ENCODE results near the gene DPYD. TPM values are rescaled to one million over a fixed set of nuclear protein-coding genes. Genes with fewer than 3 reads are reported as not detected.

DPYD gene
- total RNA-seq, 1 donor: 103 TPM

DNA sequence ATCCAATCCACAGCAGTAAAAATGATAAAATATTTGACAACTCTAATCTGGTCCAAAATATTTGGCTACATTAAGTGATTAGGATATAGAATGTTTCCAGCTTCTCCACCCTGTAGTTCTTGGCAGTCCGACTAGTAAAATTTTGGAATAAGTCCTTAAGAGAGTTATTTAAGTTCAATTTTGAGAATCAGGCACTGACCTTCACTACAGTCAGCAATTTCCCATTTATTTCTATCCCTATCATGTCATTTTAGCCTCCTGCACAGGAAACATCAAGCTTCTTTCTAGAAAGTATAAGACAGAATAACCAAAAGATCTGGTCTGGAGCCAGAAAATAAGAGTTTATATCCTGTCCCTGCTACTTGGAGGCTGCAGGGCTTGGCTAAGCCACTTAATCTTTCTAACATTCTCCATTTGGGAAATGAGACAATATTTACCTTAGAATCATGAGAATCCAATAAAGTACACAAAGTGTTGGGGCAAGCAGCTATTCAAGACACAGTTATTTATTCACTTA is 162.2 kb downstream of the DPYD start:
- Histone ChIP-seq H3K4me1 (ENCODE audit: insufficient read depth, low read length) (no peaks in the 10 kb centered on the region), H3K27me3 (ENCODE audit: insufficient read depth, low read length) (no peaks in the 10 kb centered on the region), H3K4me3 (ENCODE audit: low read length) (no peak overlapping the region), H3K9me3 (ENCODE audit: low read depth, low read length) (no peaks in the 10 kb centered on the region)

- Histone ChIP-seq H3K27me3 (ENCODE audit: insufficient read depth, low read length) (no peaks in the 10 kb centered on the region), H3K9me3 (ENCODE audit: low read depth, low read length) (no peaks in the 10 kb centered on the region), H3K4me3 (ENCODE audit: low read length) (no peak overlapping the region), H3K4me1 (ENCODE audit: insufficient read depth, low read length) (no peaks in the 10 kb centered on the region)
These were observed 174.9 kb downstream of the DPYD start for GRCh38 chr1:97745912-97746311.

GRCh38 chr1:97744977-97745376 is 175.9 kb downstream of the DPYD start:
- Histone ChIP-seq H3K9me3 (ENCODE audit: low read depth, low read length) (no peaks in the 10 kb centered on the region), H3K4me3 (ENCODE audit: low read length) (no peak overlapping the region), H3K4me1 (ENCODE audit: insufficient read depth, low read length) (no peaks in the 10 kb centered on the region), H3K27me3 (ENCODE audit: insufficient read depth, low read length) (no peaks in the 10 kb centered on the region)

GRCh38 chr1:97743129-97743528 is 177.7 kb downstream of the DPYD start:
- no peak overlapping the region for H3K4me3 ChIP-seq (ENCODE audit: low read length)
- H3K27me3 ChIP-seq (ENCODE audit: insufficient read depth, low read length): no peaks in the 10 kb centered on the region
- H3K9me3 ChIP-seq (ENCODE audit: low read depth, low read length): no peaks in the 10 kb centered on the region
- H3K4me1 ChIP-seq (ENCODE audit: insufficient read depth, low read length): no peaks in the 10 kb centered on the region

- no peaks in the 10 kb centered on the region for H3K4me1 ChIP-seq (ENCODE audit: insufficient read depth, low read length)
- no peaks in the 10 kb centered on the region for H3K9me3 ChIP-seq (ENCODE audit: low read depth, low read length)
- H3K4me3 ChIP-seq (ENCODE audit: low read length): no peak overlapping the region
- no peaks in the 10 kb centered on the region for H3K27me3 ChIP-seq (ENCODE audit: insufficient read depth, low read length)
These were observed 179.9 kb downstream of the DPYD start for GRCh38 chr1:97740891-97741290.

DNA sequence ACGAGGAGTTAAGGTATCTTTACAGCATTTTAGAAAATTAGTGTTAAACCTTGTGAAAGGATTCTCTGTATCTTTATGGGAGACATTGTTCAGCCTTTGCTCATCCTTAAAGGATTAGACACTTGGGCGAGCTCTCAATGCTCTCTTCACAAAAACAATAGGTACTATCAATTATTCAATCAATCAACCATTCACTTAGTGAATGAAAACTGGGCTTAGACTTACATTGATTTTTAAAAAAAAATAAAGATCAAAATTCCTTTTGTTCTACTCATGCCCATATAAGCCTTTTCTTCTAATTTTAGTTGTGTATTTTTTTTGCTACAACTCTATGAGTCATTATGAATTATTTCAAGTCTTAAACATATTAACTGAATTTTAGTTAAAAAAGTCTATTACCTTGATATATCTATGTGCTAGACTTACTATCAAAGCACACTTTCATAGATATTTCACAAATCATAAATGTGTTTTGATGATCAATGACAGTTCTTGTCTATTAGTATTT is 181.2 kb downstream of the DPYD start:
- no peak overlapping the region for H3K4me3 ChIP-seq (ENCODE audit: low read length)
- no peaks in the 10 kb centered on the region for H3K4me1 ChIP-seq (ENCODE audit: insufficient read depth, low read length)
- H3K9me3 ChIP-seq (ENCODE audit: low read depth, low read length): no peaks in the 10 kb centered on the region
- no peaks in the 10 kb centered on the region for H3K27me3 ChIP-seq (ENCODE audit: insufficient read depth, low read length)

DNA sequence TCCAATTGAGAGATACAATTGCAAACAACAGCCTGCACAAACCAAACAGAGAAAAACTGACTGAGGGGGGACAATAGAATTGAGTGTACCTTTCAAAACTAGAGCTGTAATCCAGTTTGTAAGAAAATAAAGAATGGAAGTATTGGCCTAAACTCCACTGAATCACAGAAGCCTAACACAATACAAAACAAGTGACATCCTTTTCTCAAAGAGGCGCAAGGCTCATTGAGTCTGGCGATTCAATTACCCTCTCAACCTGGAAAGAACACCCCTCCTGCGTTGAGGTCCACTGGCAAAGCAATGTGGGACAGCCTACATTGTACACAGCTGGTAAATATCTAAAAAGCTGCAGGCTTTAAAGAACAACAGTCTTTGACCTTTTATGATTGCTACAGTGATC is 182.6 kb downstream of the DPYD start:
- Histone ChIP-seq H3K27me3 (ENCODE audit: insufficient read depth, low read length) (no peaks in the 10 kb centered on the region), H3K9me3 (ENCODE audit: low read depth, low read length) (no peaks in the 10 kb centered on the region), H3K4me3 (ENCODE audit: low read length) (no peak overlapping the region), H3K4me1 (ENCODE audit: insufficient read depth, low read length) (no peaks in the 10 kb centered on the region)

DNA sequence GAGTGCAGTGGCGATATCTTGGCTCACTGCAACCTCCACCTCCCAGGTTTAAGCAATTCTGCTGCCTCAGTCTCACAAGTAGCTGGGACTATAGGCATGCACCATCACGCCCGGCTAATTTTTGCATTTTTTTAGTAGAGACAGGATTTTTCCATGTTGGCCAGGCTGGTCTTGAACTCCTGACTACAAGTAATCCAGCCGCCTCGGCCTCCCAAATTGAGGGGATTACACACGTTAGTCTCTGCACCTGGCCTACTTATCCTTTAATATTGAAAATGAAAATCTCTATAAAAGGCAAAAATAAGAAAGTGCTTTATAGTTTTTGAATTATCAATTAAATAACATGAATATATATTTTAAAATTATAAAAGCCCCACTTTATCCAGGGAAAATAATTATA is 190.6 kb downstream of the DPYD start:
- Histone ChIP-seq H3K27me3 (ENCODE audit: insufficient read depth, low read length) (no peaks in the 10 kb centered on the region), H3K4me1 (ENCODE audit: insufficient read depth, low read length) (no peaks in the 10 kb centered on the region), H3K9me3 (ENCODE audit: low read depth, low read length) (no peaks in the 10 kb centered on the region), H3K4me3 (ENCODE audit: low read length) (no peak overlapping the region)

- no peak overlapping the region for H3K4me3 ChIP-seq (ENCODE audit: low read length)
- H3K27me3 ChIP-seq (ENCODE audit: insufficient read depth, low read length): no peaks in the 10 kb centered on the region
- no peaks in the 10 kb centered on the region for H3K4me1 ChIP-seq (ENCODE audit: insufficient read depth, low read length)
- H3K9me3 ChIP-seq (ENCODE audit: low read depth, low read length): no peaks in the 10 kb centered on the region
These were observed 192.4 kb downstream of the DPYD start for GRCh38 chr1:97728436-97728835.

DNA sequence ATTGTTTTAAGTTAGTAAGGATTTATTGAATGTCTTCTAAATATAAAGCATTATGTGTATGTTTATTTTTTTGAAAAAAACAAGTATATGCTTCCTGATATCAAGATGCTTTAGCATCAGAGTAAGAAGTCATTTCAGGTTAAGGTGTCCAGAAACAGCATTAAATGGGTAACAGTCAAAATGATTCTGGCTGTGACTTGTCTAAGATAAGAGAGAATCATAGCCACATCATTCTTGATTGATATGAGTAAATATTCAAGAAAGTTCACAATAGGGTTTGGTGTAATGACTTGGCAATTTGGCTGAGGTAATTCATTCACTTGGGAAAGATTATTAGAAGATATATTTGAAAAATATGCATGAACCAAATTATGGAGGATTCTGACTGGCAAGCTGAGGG is 193.8 kb downstream of the DPYD start:
- H3K4me3 ChIP-seq (ENCODE audit: low read length): no peak overlapping the region
- no peaks in the 10 kb centered on the region for H3K9me3 ChIP-seq (ENCODE audit: low read depth, low read length)
- H3K27me3 ChIP-seq (ENCODE audit: insufficient read depth, low read length): no peaks in the 10 kb centered on the region
- H3K4me1 ChIP-seq (ENCODE audit: insufficient read depth, low read length): no peaks in the 10 kb centered on the region

- H3K9me3 ChIP-seq (ENCODE audit: low read depth, low read length): no peaks in the 10 kb centered on the region
- no peaks in the 10 kb centered on the region for H3K4me1 ChIP-seq (ENCODE audit: insufficient read depth, low read length)
- H3K4me3 ChIP-seq (ENCODE audit: low read length): no peak overlapping the region
- H3K27me3 ChIP-seq (ENCODE audit: insufficient read depth, low read length): no peaks in the 10 kb centered on the region
These were observed 194.4 kb downstream of the DPYD start for GRCh38 chr1:97726386-97726785.

GRCh38 chr1:97721221-97721620 is 199.6 kb downstream of the DPYD start:
- H3K9me3 ChIP-seq (ENCODE audit: low read depth, low read length): no peaks in the 10 kb centered on the region
- no peaks in the 10 kb centered on the region for H3K4me1 ChIP-seq (ENCODE audit: insufficient read depth, low read length)
- no peak overlapping the region for H3K4me3 ChIP-seq (ENCODE audit: low read length)
- H3K27me3 ChIP-seq (ENCODE audit: insufficient read depth, low read length): no peaks in the 10 kb centered on the region

DNA sequence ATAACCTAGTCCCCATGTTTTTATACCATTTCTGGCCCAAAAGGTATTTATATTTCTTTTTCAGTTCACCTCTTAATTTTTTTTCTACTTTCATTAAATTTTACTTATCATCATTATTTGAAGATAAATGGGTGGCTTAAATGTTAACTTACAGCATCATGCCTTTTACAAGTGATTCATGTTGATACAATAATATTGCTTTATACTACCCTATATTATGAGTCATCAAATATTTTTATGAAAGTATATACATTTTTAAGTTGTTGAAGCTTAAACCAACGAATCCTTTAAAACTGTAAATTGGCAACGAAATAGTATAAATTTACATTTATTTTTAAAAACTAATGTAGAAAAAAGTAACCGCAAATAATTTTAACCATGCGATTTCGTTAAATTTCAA is 207.9 kb downstream of the DPYD start:
- Histone ChIP-seq H3K4me1 (ENCODE audit: insufficient read depth, low read length) (no peaks in the 10 kb centered on the region), H3K4me3 (ENCODE audit: low read length) (no peak overlapping the region), H3K9me3 (ENCODE audit: low read depth, low read length) (no peaks in the 10 kb centered on the region), H3K27me3 (ENCODE audit: insufficient read depth, low read length) (no peaks in the 10 kb centered on the region)

- Histone ChIP-seq H3K4me3 (ENCODE audit: low read length) (no peak overlapping the region), H3K27me3 (ENCODE audit: insufficient read depth, low read length) (no peaks in the 10 kb centered on the region), H3K4me1 (ENCODE audit: insufficient read depth, low read length) (no peaks in the 10 kb centered on the region), H3K9me3 (ENCODE audit: low read depth, low read length) (no peaks in the 10 kb centered on the region)
These were observed 209.0 kb downstream of the DPYD start for GRCh38 chr1:97711858-97712257.

DNA sequence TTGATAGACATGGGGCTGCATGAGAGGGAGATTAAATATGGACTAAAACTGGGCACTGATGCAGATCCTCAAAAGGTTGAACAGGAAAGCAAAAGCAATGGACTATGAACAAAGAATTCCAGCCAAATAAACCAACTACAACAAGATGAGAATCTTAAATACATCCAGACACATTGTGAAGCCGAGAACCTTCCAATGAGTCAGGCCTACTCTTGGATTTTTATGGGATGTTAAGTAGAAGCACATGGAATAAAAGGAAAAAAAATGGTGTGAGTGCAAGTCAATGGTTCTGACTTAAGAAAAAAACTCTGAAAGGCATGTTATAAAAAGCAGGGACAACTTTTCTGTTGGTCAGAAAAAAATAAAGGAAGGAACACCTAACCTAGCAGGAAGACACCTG is 227.2 kb downstream of the DPYD start:
- Histone ChIP-seq H3K9me3 (ENCODE audit: low read depth, low read length) (no peaks in the 10 kb centered on the region), H3K27me3 (ENCODE audit: insufficient read depth, low read length) (no peaks in the 10 kb centered on the region), H3K4me1 (ENCODE audit: insufficient read depth, low read length) (no peaks in the 10 kb centered on the region), H3K4me3 (ENCODE audit: low read length) (no peak overlapping the region)

DNA sequence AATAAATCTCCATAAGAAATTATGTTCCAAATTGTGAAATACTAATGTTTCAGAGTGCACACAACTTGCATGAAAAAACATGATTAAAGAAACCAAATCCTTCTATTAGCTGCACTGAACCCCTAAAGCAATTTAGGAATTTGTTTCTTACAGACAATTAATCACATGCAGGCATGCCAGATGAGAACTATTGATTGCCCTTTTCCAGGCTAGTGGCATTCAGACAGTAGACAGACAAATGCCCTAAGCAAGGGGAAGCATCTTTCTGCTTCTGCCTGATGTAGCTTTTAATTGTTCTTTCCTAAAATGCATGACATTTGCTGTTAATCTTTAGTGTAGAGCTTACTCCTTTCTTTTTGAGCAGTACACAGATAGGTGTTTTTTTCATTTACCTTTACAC is 229.5 kb downstream of the DPYD start:
- Histone ChIP-seq H3K9me3 (ENCODE audit: low read depth, low read length) (no peaks in the 10 kb centered on the region), H3K4me3 (ENCODE audit: low read length) (no peak overlapping the region), H3K27me3 (ENCODE audit: insufficient read depth, low read length) (no peaks in the 10 kb centered on the region), H3K4me1 (ENCODE audit: insufficient read depth, low read length) (no peaks in the 10 kb centered on the region)

Data from mononuclear cell (primary cell).